Measurements from ENCODE around the gene VILL. TPM values are rescaled to one million over a fixed set of nuclear protein-coding genes. Genes with fewer than 3 reads are reported as not detected.
"Not testable (repeated sequence)": the region's sequence is repeated elsewhere in the genome, so short reads cannot be mapped to it uniquely, and the experiment has no call there.

The VILL gene
- total and polyA plus RNA-seq, 5 experiments from 2014 or later = 12.3 to 41.9 (median 21.6) TPM

DNA sequence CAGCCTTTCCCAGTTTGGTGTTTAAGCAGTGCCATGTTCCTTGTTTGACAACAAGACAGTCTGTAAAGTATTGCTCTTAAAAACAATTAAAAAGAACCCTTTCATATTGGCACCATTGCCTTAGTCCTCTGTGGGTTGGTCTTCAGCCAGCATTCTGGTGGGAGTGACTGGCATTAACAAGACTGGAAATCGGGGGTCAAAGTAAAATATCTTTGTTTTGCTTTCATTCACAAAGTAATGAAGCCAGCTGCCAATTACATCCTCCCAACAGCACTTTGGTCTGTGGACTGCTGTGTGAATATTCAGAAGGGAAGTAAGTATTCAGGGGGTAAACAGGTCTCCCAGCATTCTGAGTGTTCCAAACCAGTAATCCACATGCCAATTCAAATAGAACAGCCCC, 8.3 kb upstream of the VILL start:
- peaks cover 0 to 2% (median 0%) of the 10 kb centered on the region in 4 donors for H3K4me1 Mint-ChIP-seq
- H3K27me3 Mint-ChIP-seq = no peaks in the 10 kb centered on the region
- no peaks in the 10 kb centered on the region for H3K36me3 Mint-ChIP-seq
- DNase-seq (no peak), ATAC-seq (no peak)
- no peaks in the 10 kb centered on the region for H3K9me3 Mint-ChIP-seq
- H3K27ac Mint-ChIP-seq = no peak overlapping the region
- POLR2A ChIA-PET = interaction anchor here (0.5 to 1.1 kb wide), 2 partner anchors 15 to 1397 kb away, joined by 3 to 4 read pairs; no protein-coding TSS in a partner anchor
- no peak overlapping the region for H3K4me3 Mint-ChIP-seq

DNA sequence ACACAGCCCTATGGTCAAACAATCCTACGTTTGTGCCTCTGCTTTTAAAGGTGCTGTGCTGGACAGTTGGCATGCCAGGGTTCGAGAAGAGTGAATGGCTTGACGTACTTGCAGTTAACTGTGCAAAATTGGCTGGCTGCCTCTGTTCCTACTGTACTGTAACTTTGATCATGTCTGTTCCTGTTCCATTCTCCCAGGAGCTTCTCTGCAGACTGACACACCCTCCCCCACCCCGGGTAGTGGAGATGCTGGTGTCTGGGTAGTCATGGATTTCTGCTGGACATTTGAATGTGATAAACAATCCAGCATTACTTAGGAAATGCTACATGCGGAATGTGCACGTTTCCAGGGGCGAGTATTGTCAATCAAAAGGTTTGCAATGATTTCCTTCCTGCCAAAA, 6.5 kb upstream of the VILL start:
- Mint-ChIP-seq H3K4me3 (no peak overlapping the region), H3K4me1 (peaks cover 0 to 7% (median 3%) of the 10 kb centered on the region in 4 donors), H3K36me3 (no peaks in the 10 kb centered on the region), H3K9me3 (no peaks in the 10 kb centered on the region), H3K27ac (no peak overlapping the region), H3K27me3 (no peaks in the 10 kb centered on the region)
- DNase-seq (no peak), ATAC-seq (no peak)
- POLR2A ChIA-PET = no interaction called here

DNA sequence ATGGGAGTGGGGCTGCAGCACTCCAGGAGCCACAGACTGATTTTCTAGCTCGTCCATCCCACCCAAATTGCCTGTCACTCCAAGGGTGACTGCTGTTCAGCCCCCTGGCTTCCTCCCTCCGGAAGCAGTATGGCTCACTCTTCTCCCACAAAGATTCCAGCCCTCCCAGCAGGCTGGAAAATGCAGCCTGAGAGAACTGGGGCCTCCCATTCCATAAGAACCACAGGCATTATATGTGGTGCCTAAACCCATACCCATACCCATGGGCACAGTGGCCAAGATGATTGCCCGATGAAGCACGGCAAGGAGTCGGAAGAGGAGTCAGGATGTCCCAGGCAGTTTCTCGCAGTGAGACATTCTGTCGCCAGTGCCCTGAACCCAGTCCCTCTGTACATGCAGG, 6.0 kb upstream of the VILL start:
- no peak overlapping the region for H3K27ac Mint-ChIP-seq
- POLR2A ChIA-PET = no interaction called here
- no peaks in the 10 kb centered on the region for H3K27me3 Mint-ChIP-seq
- ATAC-seq (no peak), DNase-seq (no peak)
- peaks cover 0 to 7% (median 3%) of the 10 kb centered on the region in 4 donors for H3K4me1 Mint-ChIP-seq
- no peak overlapping the region for H3K4me3 Mint-ChIP-seq
- H3K9me3 Mint-ChIP-seq = no peaks in the 10 kb centered on the region
- no peaks in the 10 kb centered on the region for H3K36me3 Mint-ChIP-seq

DNA sequence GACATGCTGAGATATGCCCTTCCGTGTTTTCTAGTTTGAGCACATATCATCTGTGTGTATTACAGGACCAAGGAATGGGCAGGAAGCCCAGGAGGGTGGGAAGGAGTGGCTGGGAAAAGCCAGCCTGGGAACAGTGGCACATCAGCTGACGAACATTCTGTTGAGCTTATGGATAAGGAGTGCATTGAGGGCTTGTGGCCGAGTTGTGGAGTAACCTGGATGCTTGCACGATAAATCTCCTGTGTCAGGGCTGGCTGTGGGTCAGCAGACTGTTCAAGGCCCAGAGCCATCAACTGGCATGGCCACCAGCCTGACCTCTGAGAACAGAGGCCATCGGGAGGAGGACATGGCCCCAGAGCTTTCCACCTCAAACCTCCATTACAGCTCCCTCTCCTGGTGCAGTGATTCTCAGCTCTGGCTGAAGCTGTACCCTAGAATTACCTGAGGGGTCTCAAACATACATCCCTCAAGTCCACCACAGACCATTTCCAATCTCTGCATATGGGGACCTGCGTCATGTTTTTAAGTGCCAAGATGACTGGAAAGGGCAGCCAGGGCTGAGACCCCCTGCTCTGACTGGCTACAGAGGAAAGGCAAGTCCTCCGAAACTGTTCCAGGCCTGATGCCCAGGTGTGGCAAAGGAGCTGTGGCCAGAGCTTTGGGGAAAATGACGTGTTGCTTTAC, 4.8 kb upstream of the VILL start:
- Mint-ChIP-seq H3K36me3 (no peaks in the 10 kb centered on the region), H3K4me3 (peak overlapping the region in 1 of 10 donors; percentile 35), H3K4me1 (peaks cover 0 to 7% (median 2%) of the 10 kb centered on the region in 4 donors), H3K27me3 (no peaks in the 10 kb centered on the region), H3K9me3 (no peaks in the 10 kb centered on the region), H3K27ac (peak overlapping the region in 1 of 10 donors; percentile 71)
- ATAC-seq (no peak), DNase-seq (no peak)
- POLR2A ChIA-PET = no interaction called here

DNA sequence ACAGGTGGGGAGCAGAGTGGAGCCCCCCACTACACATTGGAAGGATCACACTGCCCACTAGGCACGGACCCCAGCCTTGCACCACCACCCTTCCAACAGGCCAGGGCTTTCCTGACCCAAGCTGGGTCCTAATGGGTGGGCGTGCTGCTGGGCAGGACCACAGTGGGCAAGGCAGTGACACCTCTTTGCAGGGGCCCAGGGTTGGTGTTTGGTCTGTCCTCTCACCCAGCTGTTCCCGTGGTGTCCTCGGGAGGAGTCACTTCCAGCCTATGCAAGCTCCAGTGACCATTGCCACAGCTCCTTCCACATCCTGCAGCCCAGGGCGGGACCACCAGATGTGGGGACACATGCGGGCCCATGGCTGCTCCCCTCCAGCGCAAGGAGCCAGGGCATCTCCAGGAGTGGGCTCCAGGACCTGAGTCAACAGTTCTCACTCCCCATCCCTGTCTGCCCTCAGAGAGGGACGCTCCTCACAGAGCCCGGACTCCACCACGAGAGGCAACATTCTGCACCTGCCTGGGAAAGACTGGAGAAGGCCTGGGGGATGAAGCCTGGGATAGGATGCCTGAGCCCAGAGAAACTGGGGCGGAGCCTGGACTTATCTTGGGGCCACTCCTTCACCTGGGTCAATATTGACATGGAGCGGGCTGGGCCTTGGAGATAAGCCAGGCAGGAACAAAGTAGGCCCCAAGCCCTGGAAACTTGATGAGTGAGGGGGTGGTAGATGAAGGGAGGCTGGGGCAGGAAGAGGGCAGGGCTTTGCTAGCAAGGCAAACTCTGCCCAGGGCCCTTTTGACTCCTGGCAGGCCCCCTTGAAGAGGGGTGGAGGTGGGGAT, 3.9 kb upstream of the VILL start:
- Mint-ChIP-seq H3K27ac (no peak overlapping the region), H3K9me3 (no peaks in the 10 kb centered on the region), H3K36me3 (no peaks in the 10 kb centered on the region), H3K4me3 (no peak overlapping the region), H3K27me3 (no peaks in the 10 kb centered on the region), H3K4me1 (peaks cover 0 to 7% (median 2%) of the 10 kb centered on the region in 4 donors)
- POLR2A ChIA-PET = no interaction called here
- no peak for ATAC-seq
- DNase-seq = peak in 1 of 10 donors; percentile 41

DNA sequence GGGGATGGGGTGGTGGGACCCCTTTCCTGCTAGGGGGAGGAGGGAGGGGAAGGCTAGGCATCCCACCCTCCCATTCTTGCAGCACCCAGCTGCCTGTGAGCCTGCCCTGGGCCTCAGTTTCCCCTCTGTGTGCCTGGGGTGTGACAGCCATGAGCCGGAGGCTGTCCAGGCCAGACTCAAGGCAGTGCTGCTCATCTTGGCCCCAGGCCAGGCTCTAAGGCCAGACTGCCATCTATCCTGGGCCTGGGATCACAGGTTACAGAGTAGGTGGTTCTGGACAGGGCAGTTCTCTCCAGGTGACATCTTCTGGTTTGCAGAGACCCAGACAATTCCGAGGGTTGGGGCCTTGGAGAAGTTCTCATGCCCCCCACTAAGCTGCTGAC, 3.3 kb upstream of the VILL start:
- ATAC-seq (no peak), DNase-seq (no peak)
- peaks cover 0 to 9% (median 2%) of the 10 kb centered on the region in 4 donors for H3K4me1 Mint-ChIP-seq
- H3K27ac Mint-ChIP-seq = no peak overlapping the region
- no peaks in the 10 kb centered on the region for H3K36me3 Mint-ChIP-seq
- POLR2A ChIA-PET = no interaction called here
- no peaks in the 10 kb centered on the region for H3K27me3 Mint-ChIP-seq
- no peak overlapping the region for H3K4me3 Mint-ChIP-seq
- no peaks in the 10 kb centered on the region for H3K9me3 Mint-ChIP-seq

DNA sequence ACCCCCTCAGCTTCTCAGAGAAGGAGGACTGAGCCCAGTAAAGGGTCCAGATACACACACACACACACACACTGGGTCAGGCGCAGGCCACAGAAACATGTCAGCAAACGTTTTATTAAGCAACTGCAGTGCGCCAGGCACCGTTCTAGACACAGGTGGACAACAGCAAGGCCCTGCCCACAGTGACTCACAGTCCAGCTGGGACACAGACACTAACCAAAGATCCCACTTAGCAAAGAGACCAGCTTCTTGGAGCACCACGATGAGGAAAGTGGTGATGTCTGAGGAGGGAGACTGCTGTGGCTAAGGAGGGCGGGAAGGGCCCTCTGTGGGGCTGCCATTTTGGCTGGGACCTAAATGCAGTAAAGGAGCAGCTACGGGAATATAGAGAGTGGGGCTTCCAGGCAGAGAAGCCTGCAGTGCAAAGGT, 2.8 kb upstream of the VILL start:
- Mint-ChIP-seq H3K9me3 (no peaks in the 10 kb centered on the region), H3K4me1 (peaks cover 0 to 9% (median 2%) of the 10 kb centered on the region in 4 donors), H3K36me3 (no peaks in the 10 kb centered on the region), H3K27ac (peak overlapping the region in 2 of 10 donors; percentile 28 to 31), H3K27me3 (no peaks in the 10 kb centered on the region), H3K4me3 (peak overlapping the region in 1 of 10 donors; percentile 5)
- ATAC-seq (no peak), DNase-seq (no peak)
- POLR2A ChIA-PET = interaction anchor here (0.6 kb wide), 1 partner anchor 25 kb away, joined by 4 read pairs; no protein-coding TSS in a partner anchor

DNA sequence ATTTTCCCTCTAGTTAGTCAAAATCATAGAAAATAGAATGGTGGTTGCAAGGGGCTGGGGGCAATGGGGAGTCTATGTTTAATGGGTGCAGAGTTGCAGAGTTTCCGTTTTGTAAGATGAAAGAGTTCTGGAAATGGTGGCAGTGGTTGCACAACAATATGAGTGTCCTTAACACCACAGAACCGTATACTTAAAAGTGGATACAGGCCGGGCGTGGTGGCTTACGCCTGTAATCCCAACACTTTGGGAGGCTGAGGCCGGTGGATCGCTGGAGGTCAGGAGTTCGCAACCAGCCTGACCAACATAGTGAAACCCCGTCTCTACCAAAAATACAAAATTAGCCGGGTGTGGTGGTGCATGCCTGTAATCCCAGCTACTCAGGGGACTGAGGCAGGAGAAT, 2.2 kb upstream of the VILL start:
- Mint-ChIP-seq H3K27ac (peak overlapping the region in 1 of 10 donors; percentile 61), H3K4me3 (peak overlapping the region in 1 of 10 donors; percentile 9), H3K4me1 (peaks cover 2 to 13% (median 7%) of the 10 kb centered on the region in 4 donors)
- not testable (repeated sequence) for H3K9me3 Mint-ChIP-seq, ATAC-seq, H3K36me3 Mint-ChIP-seq, DNase-seq, H3K27me3 Mint-ChIP-seq
- POLR2A ChIA-PET = interaction anchor here (0.6 kb wide), 1 partner anchor 24 kb away, joined by 4 read pairs; no protein-coding TSS in a partner anchor

DNA sequence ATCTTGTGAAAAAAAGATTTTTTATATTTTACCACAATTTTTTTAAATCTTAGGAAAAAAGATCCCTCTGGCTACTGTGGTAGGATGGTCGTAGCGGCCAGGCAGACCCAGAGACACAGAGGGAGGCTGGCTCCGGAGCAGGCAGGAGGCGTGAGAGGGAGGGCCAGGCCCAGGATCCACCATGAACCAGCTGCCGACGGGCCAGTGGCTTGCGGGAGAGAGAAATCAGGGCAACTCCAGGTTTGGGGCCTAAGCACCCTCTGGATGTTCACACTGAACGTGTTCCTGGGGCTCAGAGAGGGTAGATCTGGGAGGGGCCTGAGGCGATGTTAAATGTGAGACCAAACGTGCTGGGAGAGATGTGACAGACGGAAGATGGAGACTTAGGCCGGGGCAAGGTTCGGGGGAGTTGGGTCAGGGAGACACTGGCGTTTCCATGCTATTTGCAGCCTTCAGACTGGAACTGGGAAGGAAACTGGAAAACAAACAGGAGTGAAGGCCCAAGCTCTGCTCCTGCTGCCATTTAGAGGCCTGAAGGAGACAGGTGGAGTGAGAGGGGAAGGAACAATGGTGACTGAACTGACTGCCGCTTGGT, 1.6 kb upstream of the VILL start:
- POLR2A ChIA-PET = no interaction called here
- Mint-ChIP-seq H3K4me1 (peaks cover 5 to 20% (median 13%) of the 10 kb centered on the region in 4 donors), H3K27me3 (no peaks in the 10 kb centered on the region), H3K36me3 (no peaks in the 10 kb centered on the region), H3K9me3 (no peaks in the 10 kb centered on the region), H3K4me3 (no peak overlapping the region), H3K27ac (peak overlapping the region in 1 of 10 donors; percentile 41)
- no peak for ATAC-seq
- DNase-seq = no peak

DNA sequence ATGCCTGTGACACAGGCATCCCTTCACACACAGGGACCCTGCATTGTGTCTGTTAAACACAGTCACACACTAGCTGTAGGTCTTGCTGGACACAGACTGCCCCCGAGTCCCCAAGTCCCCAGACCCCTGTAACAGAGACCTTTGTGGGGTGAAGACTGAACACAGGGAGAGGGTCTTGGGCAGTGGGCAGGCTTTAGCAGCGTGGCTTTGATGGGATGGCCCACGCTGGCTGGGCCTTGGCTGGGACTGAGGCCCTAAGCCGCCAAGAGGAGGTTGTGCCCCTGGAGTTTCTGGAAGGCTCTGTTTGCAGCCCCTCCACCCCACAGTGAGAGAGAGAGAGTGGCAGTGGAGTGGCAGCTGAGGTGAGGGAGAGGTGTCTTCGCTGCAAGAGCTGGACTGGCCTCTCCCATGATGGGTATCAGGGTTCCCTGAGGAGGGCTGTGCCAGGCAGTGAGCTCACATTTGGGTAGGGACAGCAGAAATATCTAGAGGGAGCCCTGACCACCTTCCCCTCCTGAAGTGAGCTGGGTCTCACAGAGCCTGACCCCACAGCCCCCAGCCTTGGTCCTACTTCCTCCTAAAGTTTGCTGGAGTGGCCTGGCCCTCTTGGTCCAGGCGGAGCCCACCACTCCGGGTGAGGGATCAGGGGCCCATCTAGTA, 635 bp upstream of the VILL start:
- H3K36me3 Mint-ChIP-seq = no peaks in the 10 kb centered on the region
- H3K27ac Mint-ChIP-seq = peak overlapping the region in 1 of 10 donors; percentile 53
- H3K27me3 Mint-ChIP-seq = no peaks in the 10 kb centered on the region
- H3K4me3 Mint-ChIP-seq = no peak overlapping the region
- no peaks in the 10 kb centered on the region for H3K9me3 Mint-ChIP-seq
- ATAC-seq = no peak
- POLR2A ChIA-PET = no interaction called here
- H3K4me1 Mint-ChIP-seq = peaks cover 10 to 28% (median 23%) of the 10 kb centered on the region in 4 donors
- no peak for DNase-seq

DNA sequence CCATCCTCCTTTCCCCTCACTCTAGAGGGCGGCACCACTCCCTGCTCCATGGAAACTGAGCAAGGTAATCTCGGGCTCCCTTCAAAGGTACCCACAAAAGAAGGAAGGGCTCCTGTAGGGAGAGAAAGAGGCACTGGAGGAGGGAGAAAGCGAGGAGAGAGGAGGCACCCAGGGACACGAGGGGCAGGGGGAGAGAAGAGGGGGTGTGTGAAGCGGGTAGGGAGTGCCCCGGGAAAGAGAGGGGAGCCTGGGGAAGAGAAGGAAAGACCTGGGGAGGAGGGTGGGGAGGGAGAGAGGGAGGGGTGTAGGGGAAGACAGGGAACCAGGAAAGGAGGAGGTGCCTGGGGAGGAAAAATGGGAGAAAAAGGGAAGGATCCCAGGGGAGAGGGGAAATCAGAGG, 523 bp downstream of the VILL start:
- DNase-seq (no peak), ATAC-seq (no peak)
- Mint-ChIP-seq H3K9me3 (no peaks in the 10 kb centered on the region), H3K27me3 (no peaks in the 10 kb centered on the region), H3K4me1 (peaks cover 19 to 39% (median 34%) of the 10 kb centered on the region in 4 donors), H3K27ac (peak overlapping the region in 1 of 10 donors; percentile 61), H3K4me3 (no peak overlapping the region), H3K36me3 (peaks cover 0 to under 1% (median 0%) of the 10 kb centered on the region in 3 donors)
- POLR2A ChIA-PET = no interaction called here

DNA sequence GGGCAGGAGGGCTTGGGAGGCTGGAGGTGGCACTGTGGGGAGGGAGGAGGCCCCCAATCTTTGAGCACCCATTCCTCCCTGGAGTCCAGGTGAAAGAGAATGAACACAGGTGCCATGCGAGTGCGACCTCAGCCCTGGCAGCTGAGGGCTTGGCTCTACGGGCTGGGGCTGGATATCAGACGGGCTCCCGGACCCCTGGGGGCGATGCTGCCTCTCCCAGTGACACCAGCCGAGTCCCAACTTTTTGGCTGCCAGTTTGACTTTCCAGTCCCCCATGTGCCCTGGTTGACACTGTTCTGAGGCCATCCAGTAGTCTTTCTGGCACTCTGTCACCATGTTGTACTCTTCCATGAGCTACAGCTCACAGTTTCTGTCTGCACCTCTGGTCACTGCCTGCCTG, 1.2 kb downstream of the VILL start:
- no peaks in the 10 kb centered on the region for H3K27me3 Mint-ChIP-seq
- DNase-seq = no peak
- H3K9me3 Mint-ChIP-seq = no peaks in the 10 kb centered on the region
- no peak overlapping the region for H3K4me3 Mint-ChIP-seq
- POLR2A ChIA-PET = no interaction called here
- peak overlapping the region in 4 of 10 donors; percentile 32 to 98 (median 68) for H3K27ac Mint-ChIP-seq
- peaks cover 0 to 6% (median 6%) of the 10 kb centered on the region in 3 donors for H3K36me3 Mint-ChIP-seq
- H3K4me1 Mint-ChIP-seq = peaks cover 25 to 47% (median 41%) of the 10 kb centered on the region in 4 donors
- ATAC-seq = no peak
